H1 (cell line): Measurements from ENCODE around the gene OR6C70. TPM values are rescaled to one million over a fixed set of nuclear protein-coding genes. Genes with fewer than 3 reads are reported as not detected.

Source experiments
- CTCF ChIA-PET: fragments of 300-600 bp; sonication (Branson Sonifier 250); formaldehyde crosslinking; loops from one replicate; lab custom pipeline; 2021; ENCODE audit not compliant: partially characterized antibody; lab: Charles Lee
- POLR2A ChIA-PET: fragments of 300-600 bp; sonication (Branson Sonifier 250); formaldehyde crosslinking; loops from one replicate; lab custom pipeline; 2021; ENCODE audit warnings: inconsistent platforms; ENCODE audit not compliant: partially characterized antibody; lab: Charles Lee
- DNase-seq, 2 experiments: peaks; one replicate each; pipeline versions ENCODE4 v3.0.0 to v3.0.0-alpha.2; 2010 to 2022; ENCODE audit warnings: low spot score in 2 of 2, low read depth in 1 of 2, mixed read lengths in 1 of 2
- FAIRE-seq: peaks from 2 replicates; lab custom pipeline; 2011; peaks lifted over from hg19 to GRCh38; lab: Jason Lieb, UNC
- H2AFZ ChIP-seq: 2 replicates; pipeline ENCODE4 v1.8.1; 2012; ENCODE audit warnings: low read length, inconsistent platforms
- H2AK5ac ChIP-seq: 2 replicates; pipeline ENCODE4 v1.6.1; 2013; ENCODE audit warnings: low read depth, low read length
- H2BK120ac ChIP-seq: replicated peaks from 2 replicates; pipeline ENCODE3; 2013; ENCODE audit warnings: low read depth, low read length, inconsistent platforms
- H2BK12ac ChIP-seq: 2 replicates; pipeline ENCODE4 v1.6.1; 2013; ENCODE audit warnings: low read depth, low read length
- H2BK15ac ChIP-seq: 2 replicates; pipeline ENCODE4 v1.6.1; 2013; ENCODE audit warnings: low read length
- H2BK20ac ChIP-seq: 2 replicates; pipeline ENCODE4 v1.6.1; 2013; ENCODE audit warnings: low read length
- H2BK5ac ChIP-seq: 2 replicates; pipeline ENCODE4 v1.6.1; 2013; ENCODE audit warnings: low read depth, low read length
- H3K14ac ChIP-seq: 2 replicates; pipeline ENCODE4 v1.6.1; 2013; ENCODE audit warnings: inconsistent platforms; ENCODE audit not compliant: insufficient read length
- H3K18ac ChIP-seq: 2 replicates; pipeline ENCODE4 v1.6.1; 2013; ENCODE audit warnings: low read length; ENCODE audit errors: extremely low read depth
- H3K23ac ChIP-seq: 2 replicates; pipeline ENCODE4 v1.6.1; 2013; ENCODE audit warnings: inconsistent platforms; ENCODE audit not compliant: insufficient read length
- H3K23me2 ChIP-seq: 2 replicates; pipeline ENCODE4 v1.6.1; 2013; ENCODE audit warnings: low read depth, low read length
- H3K27ac ChIP-seq: 2 replicates; pipeline ENCODE4 v1.6.1; 2011; ENCODE audit warnings: low read depth, low read length, inconsistent platforms
- H3K27me3 ChIP-seq, 4 experiments: replicated peaks in 1 of 4; 1 replicate in 1 of 4; 2 replicates in 3 of 4; pipeline versions ENCODE4 v1.6.1 to v1.8.1; 2011 to 2013; ENCODE audit warnings: low read length in 3 of 4, mild to moderate bottlenecking in 3 of 4, inconsistent platforms in 2 of 4, mixed read lengths in 2 of 4, moderate library complexity in 1 of 4; ENCODE audit not compliant: control insufficient read depth in 3 of 4, insufficient read depth in 3 of 4; ENCODE audit errors: extremely low read depth in 1 of 4
- H3K36me3 ChIP-seq, 4 experiments: 2 replicates each; pipeline versions ENCODE4 v1.6.1 to v1.8.1; 2011 to 2013; ENCODE audit warnings: mild to moderate bottlenecking in 4 of 4, low read length in 3 of 4, moderate library complexity in 2 of 4, control low read depth in 1 of 4, inconsistent platforms in 1 of 4; ENCODE audit not compliant: insufficient read depth in 4 of 4, control insufficient read depth in 2 of 4
- H3K4ac ChIP-seq: replicated peaks from 2 replicates; pipeline ENCODE3; 2013; ENCODE audit warnings: low read length, low read depth, mixed read lengths, inconsistent platforms; ENCODE audit not compliant: insufficient read length
- H3K4me1 ChIP-seq, 4 experiments: replicated peaks in 1 of 4; 1 replicate in 1 of 4; 2 replicates in 3 of 4; pipeline versions ENCODE4 v1.6.1 to v1.8.1; 2011 to 2013; ENCODE audit warnings: low read length in 3 of 4, inconsistent platforms in 2 of 4, mixed read lengths in 1 of 4; ENCODE audit not compliant: insufficient read depth in 4 of 4, control insufficient read depth in 3 of 4
- H3K4me2 ChIP-seq, 2 experiments: 2 replicates each; pipeline versions ENCODE4 v1.6.1 to v1.8.1; 2011 to 2013; ENCODE audit warnings: low read depth in 2 of 2, low read length in 2 of 2, control low read depth in 1 of 2, inconsistent platforms in 1 of 2, mild to moderate bottlenecking in 1 of 2; ENCODE audit not compliant: insufficient read depth in 1 of 2
- H3K4me3 ChIP-seq, 4 experiments: fragments of 200-600, 300-600 bp in 1 of 4; sonication (generic), shearing (Covaris generic), sonication (Bioruptor Twin) in 1 of 4; 2 replicates each; pipeline versions ENCODE4 v1.5.1 to v1.8.1; 2011 to 2016; ENCODE audit warnings: low read length in 4 of 4, low read depth in 3 of 4, control low read depth in 2 of 4, inconsistent platforms in 2 of 4, mild to moderate bottlenecking in 2 of 4, mixed read lengths in 1 of 4, moderate library complexity in 1 of 4; ENCODE audit not compliant: insufficient read depth in 2 of 4; ENCODE audit errors: extremely low read depth in 1 of 4
- H3K56ac ChIP-seq: replicated peaks from 2 replicates; pipeline ENCODE3; 2013; ENCODE audit warnings: low read depth, mild to moderate bottlenecking, mixed read lengths, low read length, inconsistent platforms; ENCODE audit not compliant: insufficient read length
- H3K79me1 ChIP-seq: 2 replicates; pipeline ENCODE4 v1.6.1; 2013; ENCODE audit warnings: low read depth, low read length, control low read depth
- H3K79me2 ChIP-seq, 2 experiments: 2 replicates each; pipeline versions ENCODE4 v1.6.1 to v1.8.1; 2012 to 2013; ENCODE audit warnings: low read length in 2 of 2, mild to moderate bottlenecking in 2 of 2, inconsistent platforms in 1 of 2; ENCODE audit not compliant: insufficient read depth in 2 of 2, control insufficient read depth in 1 of 2
- H3K9ac ChIP-seq, 4 experiments: replicated peaks in 1 of 4; 1 replicate in 1 of 4; 2 replicates in 3 of 4; pipeline versions ENCODE4 v1.6.1 to v1.8.1; 2011 to 2013; ENCODE audit warnings: low read depth in 3 of 4, low read length in 3 of 4, control low read depth in 2 of 4, mild to moderate bottlenecking in 2 of 4, moderate library complexity in 2 of 4, inconsistent platforms in 1 of 4; ENCODE audit errors: extremely low read depth in 1 of 4
- H3K9me3 ChIP-seq, 2 experiments: 2 replicates each; pipeline versions ENCODE4 v1.6.1 to v1.8.1; 2012 to 2013; ENCODE audit warnings: mild to moderate bottlenecking in 2 of 2, moderate library complexity in 2 of 2, control low read depth in 1 of 2, inconsistent platforms in 1 of 2, low read depth in 1 of 2, low read length in 1 of 2, mixed read lengths in 1 of 2; ENCODE audit not compliant: insufficient read depth in 2 of 2
- H4K20me1 ChIP-seq, 2 experiments: replicated peaks in 1 of 2; 2 replicates each; pipeline versions ENCODE3 to v1.8.1; 2011 to 2013; ENCODE audit warnings: inconsistent platforms in 2 of 2, low read length in 2 of 2, mild to moderate bottlenecking in 1 of 2; ENCODE audit not compliant: insufficient read depth in 2 of 2, control insufficient read depth in 1 of 2
- H4K5ac ChIP-seq: 2 replicates; pipeline ENCODE4 v1.6.1; 2013; ENCODE audit warnings: low read length, low read depth, mixed read lengths, inconsistent platforms; ENCODE audit not compliant: insufficient read length
- H4K8ac ChIP-seq: 2 replicates; pipeline ENCODE4 v1.8.0; 2013; ENCODE audit warnings: mild to moderate bottlenecking, moderate library complexity, low read length, inconsistent platforms; ENCODE audit not compliant: insufficient read depth; ENCODE audit errors: extremely low read depth
- H4K91ac ChIP-seq: replicated peaks from 2 replicates; pipeline ENCODE3; 2013; ENCODE audit warnings: low read length, mixed read lengths, inconsistent platforms; ENCODE audit not compliant: insufficient read length
- GABPA ChIP-seq: IDR thresholded peaks from 2 replicates; pipeline ENCODE4 v1.6.1; 2011; ENCODE audit warnings: mild to moderate bottlenecking, low read length, moderate library complexity, borderline replicate concordance; ENCODE audit not compliant: insufficient read depth
- MAFK ChIP-seq: IDR thresholded peaks from 2 replicates; pipeline ENCODE4 v1.6.1; 2012; ENCODE audit warnings: low read depth, mild to moderate bottlenecking, improper control_type of control experiment, low read length
- NRF1 ChIP-seq: IDR thresholded peaks from 2 replicates; pipeline ENCODE4 v1.6.1; 2011; ENCODE audit warnings: mild to moderate bottlenecking, low read depth, low read length, improper control_type of control experiment
- SIRT6 ChIP-seq: IDR thresholded peaks from one replicate; pipeline ENCODE4 v1.7.1; 2012; ENCODE audit warnings: low read length, inconsistent platforms
- WGBS, 2 experiments: shearing (Covaris generic) in 1 of 2; methylation state at CpG; one replicate each; pipeline versions ENCODE4 v1.1.6 to v1.1.7; 2013 to 2015; ENCODE audit warnings: low lambda C conversion rate in 2 of 2, mixed read lengths in 2 of 2, inconsistent platforms in 1 of 2, low coverage in 1 of 2, missing lambda C conversion rate in 1 of 2; ENCODE audit not compliant: insufficient replicate concordance in 2 of 2, insufficient coverage in 1 of 2, insufficient read length in 1 of 2; ENCODE audit errors: extremely low coverage in 1 of 2, missing lambda C conversion rate in 1 of 2; 5-methylcytosine and 5-hydroxymethylcytosine counted together
- polyA plus RNA-seq, 7 experiments: library from polyadenylated mRNA; depleted of rRNA in 3 of 7; stranded (reverse) in 5 of 7; unstranded in 2 of 7; fragments of >200 nt in 5 of 7; fragments of 200-250 nt in 2 of 7; gene quantifications; 1 replicate in 5 of 7; 2 replicates in 1 of 7; 4 replicates in 1 of 7; pipeline versions ENCODE4 v1.2.1 to v1.2.3, GENCODE V29; 2011 to 2013; ENCODE audit warnings: missing spikeins in 2 of 7, mixed read lengths in 2 of 7
- total RNA-seq: library from RNA; stranded (reverse); fragmentation: NEBNext Ultra II Directional; extraction: Animal tissue kit (Norgen Biotek cat#: 25700); gene quantifications from 2 replicates; pipeline ENCODE4 v1.2.1, GENCODE V29; 2021

OR6C70 gene
- total and polyA plus RNA-seq, 2 of the 8 experiments (the other 6 are each of a cell fraction or from before 2014, with no cell fraction given), result not detected

DNA sequence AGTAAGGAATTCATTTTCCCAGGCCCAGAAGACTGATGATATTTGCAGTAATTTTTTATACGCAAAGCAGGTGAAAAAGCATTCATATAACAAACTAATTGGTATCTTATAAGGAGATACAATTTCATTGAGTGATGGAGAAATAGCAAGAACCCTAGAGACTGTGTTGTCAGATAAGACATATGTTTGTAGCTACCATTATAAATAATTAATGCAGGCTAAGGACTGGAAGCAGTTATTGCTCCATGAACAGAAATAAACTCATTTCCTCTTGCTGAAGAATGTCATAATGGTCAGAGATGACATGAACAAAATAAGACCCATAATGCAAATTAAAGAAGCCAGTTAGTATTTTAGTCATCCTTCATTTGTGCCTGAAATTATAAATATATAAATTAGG, 24.6 kb downstream of the OR6C70 start:
- no peak for FAIRE-seq
- WGBS, 2 experiments, result 86% methylated on average over 1 of the region's 1 CpG; no CpG with 5 or more reads in 1 of the 2 experiments
- no peak overlapping the region for H3K14ac ChIP-seq

More for the DNA sequence above, 24.6 kb downstream of the OR6C70 start:
- Histone ChIP-seq H2BK20ac (no peak overlapping the region), H4K8ac (no peak overlapping the region), H2BK15ac (no peak overlapping the region), H2AFZ (no peak overlapping the region), H3K4me1 (no peaks in the 10 kb centered on the region), H4K20me1 (no peaks in the 10 kb centered on the region), H3K27me3 (no peaks in the 10 kb centered on the region), H3K9ac (no peak overlapping the region), H2BK5ac (no peak overlapping the region), H3K23ac (no peak overlapping the region), H3K36me3 (no peaks in the 10 kb centered on the region), H3K4ac (no peak overlapping the region), H3K79me2 (no peaks in the 10 kb centered on the region), H2BK12ac (no peak overlapping the region), H2BK120ac (no peak overlapping the region), H3K23me2 (no peaks in the 10 kb centered on the region), H4K5ac (no peak overlapping the region), H3K4me3 (no peak overlapping the region), H3K4me2 (no peak overlapping the region), H3K27ac (no peak overlapping the region), H3K18ac (no peak overlapping the region), H2AK5ac (no peak overlapping the region), H3K56ac (no peak overlapping the region), H3K79me1 (no peaks in the 10 kb centered on the region), H3K9me3 (no peaks in the 10 kb centered on the region), H4K91ac (no peak overlapping the region)
- POLR2A ChIA-PET, result no interaction called here
- no peak for TF ChIP-seq GABPA
- TF ChIP-seq MAFK, result no peak
- no peak for TF ChIP-seq NRF1
- TF ChIP-seq SIRT6, result no peak
- no peak for DNase-seq
- CTCF ChIA-PET, result interaction anchor here (0.9 to 2.0 kb wide), 5 partner anchors 10 to 257 kb away, joined by 3 to 17 read pairs (median 3); partner anchors contain the start of gene OR6C70
